BJ (cell line): ENCODE measurements around the gene CEP112. TPM values are rescaled to one million over a fixed set of nuclear protein-coding genes. Genes with fewer than 3 reads are reported as not detected.

ENCODE experiments used
- CTCF ChIA-PET: fragments of 350-600 bp; formaldehyde crosslinking; extraction: SDS; loops from one replicate; lab custom pipeline; 2021; ENCODE audit warnings: antibody characterized with exemption, inconsistent platforms; lab: Yijun Ruan, JAX
- POLR2A ChIA-PET: fragments of 300-600 bp; sonication (Branson Sonifier 250); formaldehyde crosslinking; extraction: SDS; loops from one replicate; lab custom pipeline; 2021; ENCODE audit warnings: antibody characterized with exemption; lab: Charles Lee
- DNase-seq: peaks from one replicate; pipeline ENCODE4 v3.0.0-alpha.2; 2011; ENCODE audit warnings: low read depth
- H3K27me3 ChIP-seq: 2 replicates; pipeline ENCODE4 v1.6.0; 2011; ENCODE audit warnings: low read length; ENCODE audit not compliant: control insufficient read depth, insufficient read depth
- H3K36me3 ChIP-seq: 2 replicates; pipeline ENCODE4 v1.5.1; 2011; ENCODE audit warnings: low read length; ENCODE audit not compliant: control insufficient read depth, insufficient read depth
- H3K4me3 ChIP-seq: 2 replicates; pipeline ENCODE4 v1.5.1; 2011; ENCODE audit warnings: low read depth, mild to moderate bottlenecking, control low read depth, low read length
- CTCF ChIP-seq: IDR thresholded peaks from 2 replicates; pipeline ENCODE4 v1.5.1; 2011; ENCODE audit warnings: low read depth, mild to moderate bottlenecking, control low read depth, inconsistent platforms, low read length, moderate library complexity; ENCODE audit not compliant: insufficient read depth
- polyA plus RNA-seq: library from polyadenylated mRNA; depleted of rRNA; stranded (reverse); fragments of >200 nt; gene quantifications from 2 replicates; pipeline ENCODE4 v1.2.3, GENCODE V29; 2011

Gene CEP112
- polyA plus RNA-seq, 1 experiment: 3.3 TPM

GRCh38 chr17:65638221-65638975 is 553.5 kb downstream of the CEP112 start:
- H3K36me3 ChIP-seq: no peaks in the 10 kb centered on the region
- ChIA-PET CTCF (interaction anchor here (1.1 kb wide), 1 partner anchor 14 kb away, joined by 3 read pairs; no protein-coding TSS in a partner anchor), POLR2A (no interaction called here)
- no peak for DNase-seq
- H3K4me3 ChIP-seq: no peak overlapping the region
- TF ChIP-seq CTCF: no peak
- no peaks in the 10 kb centered on the region for H3K27me3 ChIP-seq

- Histone ChIP-seq H3K27me3 (no peaks in the 10 kb centered on the region), H3K36me3 (no peaks in the 10 kb centered on the region), H3K4me3 (no peak overlapping the region)
- DNase-seq: no peak
- no peak for TF ChIP-seq CTCF
- ChIA-PET POLR2A (no interaction called here), CTCF (interaction anchor here (1.1 kb wide), 1 partner anchor 13 kb away, joined by 3 read pairs; no protein-coding TSS in a partner anchor)
These were observed 554.1 kb downstream of the CEP112 start for GRCh38 chr17:65637786-65638185.

GRCh38 chr17:65634533-65634932 is 557.4 kb downstream of the CEP112 start:
- Histone ChIP-seq H3K27me3 (no peaks in the 10 kb centered on the region), H3K4me3 (no peak overlapping the region), H3K36me3 (no peaks in the 10 kb centered on the region)
- no peak for DNase-seq
- no peak for TF ChIP-seq CTCF
- POLR2A ChIA-PET: no interaction called here
- CTCF ChIA-PET: no interaction called here

GRCh38 chr17:65633988-65634387 is 557.9 kb downstream of the CEP112 start:
- H3K36me3 ChIP-seq: no peaks in the 10 kb centered on the region
- DNase-seq: no peak
- TF ChIP-seq CTCF: no peak
- H3K4me3 ChIP-seq: no peak overlapping the region
- no peaks in the 10 kb centered on the region for H3K27me3 ChIP-seq
- ChIA-PET CTCF (no interaction called here), POLR2A (no interaction called here)

GRCh38 chr17:65633146-65633881 is 558.6 kb downstream of the CEP112 start:
- CTCF ChIA-PET: no interaction called here

More at GRCh38 chr17:65633146-65633881, 558.6 kb downstream of the CEP112 start:
- no peak for DNase-seq
- no peak for TF ChIP-seq CTCF
- no peak overlapping the region for H3K4me3 ChIP-seq
- POLR2A ChIA-PET: no interaction called here
- H3K36me3 ChIP-seq: no peaks in the 10 kb centered on the region
- H3K27me3 ChIP-seq: no peaks in the 10 kb centered on the region
